IMR-90 (cell line): ENCODE data around the gene CACNG8. TPM values are rescaled to one million over a fixed set of nuclear protein-coding genes. Genes with fewer than 3 reads are reported as not detected.

Experiments
- ATAC-seq: fragments of 200-7000 bp; cut with Tn5 transposase; 2 replicates; pipeline ENCODE4 v1.9.1; 2020; ENCODE audit warnings: low read depth, mild to moderate bottlenecking, moderate library complexity
- BruUV-seq: library from RNA; stranded (reverse); fragments of 400-500 nt; replicated peaks from 2 replicates; lab custom pipeline; 2021; lab: Mats Ljungman, UMichigan
- CTCF ChIA-PET: fragments of 300-600 bp; formaldehyde crosslinking; extraction: SDS; loops from one replicate; lab custom pipeline; 2021; ENCODE audit warnings: antibody characterized with exemption; lab: Yijun Ruan, JAX
- POLR2A ChIA-PET: fragments of 300-600 bp; sonication (Branson Sonifier 250); formaldehyde crosslinking; loops from one replicate; lab custom pipeline; 2022; ENCODE audit warnings: antibody characterized with exemption; ENCODE audit not compliant: unreplicated experiment; lab: Charles Lee
- DNase-seq: peaks from one replicate; pipeline ENCODE4 v3.0.0; 2013
- H2AFZ ChIP-seq: replicated peaks from 2 replicates; pipeline ENCODE3; 2013; ENCODE audit warnings: low read length, mild to moderate bottlenecking; ENCODE audit not compliant: poor library complexity
- H2AK5ac ChIP-seq: 2 replicates; pipeline ENCODE4 v1.6.1; 2013; ENCODE audit warnings: low read depth, low read length, inconsistent platforms
- H2AK9ac ChIP-seq: replicated peaks from 2 replicates; pipeline ENCODE3; 2013; ENCODE audit warnings: mild to moderate bottlenecking, low read depth, low read length, moderate library complexity; ENCODE audit not compliant: poor library complexity
- H2BK120ac ChIP-seq: 2 replicates; pipeline ENCODE4 v1.6.1; 2013; ENCODE audit warnings: low read depth, low read length, inconsistent platforms
- H2BK15ac ChIP-seq: 3 replicates; pipeline ENCODE4 v1.6.1; 2013; ENCODE audit warnings: low read depth, low read length, inconsistent platforms
- H2BK20ac ChIP-seq: 2 replicates; pipeline ENCODE4 v1.6.1; 2013; ENCODE audit warnings: low read depth, mild to moderate bottlenecking, inconsistent platforms, low read length, moderate library complexity
- H2BK5ac ChIP-seq: 2 replicates; pipeline ENCODE4 v1.6.1; 2013; ENCODE audit warnings: mild to moderate bottlenecking, low read depth, low read length, inconsistent platforms; ENCODE audit not compliant: poor library complexity, severe bottlenecking
- H3K14ac ChIP-seq: replicated peaks from 2 replicates; pipeline ENCODE4 v1.6.1; 2013; ENCODE audit warnings: low read depth, low read length, inconsistent platforms
- H3K18ac ChIP-seq: 2 replicates; pipeline ENCODE4 v1.6.1; 2013; ENCODE audit warnings: low read depth, low read length, control low read depth
- H3K23ac ChIP-seq: 2 replicates; pipeline ENCODE4 v1.6.1; 2013; ENCODE audit warnings: low read depth, low read length, inconsistent platforms
- H3K27ac ChIP-seq: 2 replicates; pipeline ENCODE4 v1.5.1; 2013; ENCODE audit warnings: mild to moderate bottlenecking, control low read depth, low read length; ENCODE audit not compliant: insufficient read depth
- H3K27me3 ChIP-seq: 2 replicates; pipeline ENCODE4 v1.6.1; 2013; ENCODE audit warnings: low read length; ENCODE audit not compliant: control insufficient read depth, insufficient read depth
- H3K36me3 ChIP-seq: 2 replicates; pipeline ENCODE4 v1.6.1; 2013; ENCODE audit warnings: low read length, mixed read lengths; ENCODE audit not compliant: control insufficient read depth, insufficient read depth
- H3K4ac ChIP-seq: 2 replicates; pipeline ENCODE4 v1.6.1; 2013; ENCODE audit warnings: low read depth, low read length, inconsistent platforms
- H3K4me1 ChIP-seq: 2 replicates; pipeline ENCODE4 v1.6.1; 2013; ENCODE audit warnings: low read length, mixed read lengths; ENCODE audit not compliant: control insufficient read depth, insufficient read depth
- H3K4me2 ChIP-seq: 2 replicates; pipeline ENCODE4 v1.6.1; 2013; ENCODE audit warnings: low read depth, mild to moderate bottlenecking, control low read depth, low read length, moderate library complexity
- H3K4me3 ChIP-seq: 2 replicates; pipeline ENCODE4 v1.5.1; 2013; ENCODE audit warnings: low read depth, mild to moderate bottlenecking, control low read depth, low read length, moderate library complexity; ENCODE audit not compliant: insufficient read depth
- H3K56ac ChIP-seq: 2 replicates; pipeline ENCODE4 v1.6.1; 2013; ENCODE audit warnings: low read length, inconsistent platforms; ENCODE audit not compliant: insufficient read depth; ENCODE audit errors: extremely low read depth
- H3K79me1 ChIP-seq, 2 experiments: 2 replicates each; pipeline ENCODE4 v1.6.1; 2013; ENCODE audit warnings: low read length in 2 of 2, inconsistent platforms in 1 of 2, low read depth in 1 of 2
- H3K9ac ChIP-seq: 2 replicates; pipeline ENCODE4 v1.6.1; 2013; ENCODE audit warnings: low read depth, low read length, control low read depth
- H3K9me1 ChIP-seq: 2 replicates; pipeline ENCODE4 v1.6.1; 2013; ENCODE audit warnings: low read length, inconsistent platforms; ENCODE audit not compliant: insufficient read depth
- H3K9me3 ChIP-seq: 2 replicates; pipeline ENCODE4 v1.6.1; 2013; ENCODE audit warnings: low read length; ENCODE audit not compliant: control insufficient read depth, insufficient read depth
- H4K20me1 ChIP-seq: 2 replicates; pipeline ENCODE4 v1.6.1; 2013; ENCODE audit warnings: low read length, inconsistent platforms; ENCODE audit not compliant: insufficient read depth
- H4K5ac ChIP-seq: 2 replicates; pipeline ENCODE4 v1.6.1; 2013; ENCODE audit warnings: mild to moderate bottlenecking, low read depth, low read length, control low read depth
- H4K8ac ChIP-seq, 2 experiments: 2 replicates each; pipeline ENCODE4 v1.6.1; 2013; ENCODE audit warnings: low read depth in 2 of 2, low read length in 2 of 2, control low read depth in 1 of 2, inconsistent platforms in 1 of 2
- H4K91ac ChIP-seq: 2 replicates; pipeline ENCODE4 v1.6.1; 2013; ENCODE audit warnings: low read depth, low read length, inconsistent platforms; ENCODE audit not compliant: insufficient read depth
- FOS ChIP-seq: fragments of 150-350 bp; IDR thresholded peaks from 2 replicates; pipeline ENCODE4 v1.6.1; 2016; ENCODE audit warnings: low read depth, low read length
- POLR2A ChIP-seq: IDR thresholded peaks from 2 replicates; pipeline ENCODE4 v1.6.1; 2012; ENCODE audit warnings: mild to moderate bottlenecking, low read depth, low read length
- RFX5 ChIP-seq: IDR thresholded peaks from 2 replicates; pipeline ENCODE4 v1.8.0; 2012; ENCODE audit warnings: low read depth, mild to moderate bottlenecking, low read length, moderate library complexity
- SMC3 ChIP-seq: fragments of 150-350 bp; IDR thresholded peaks from 2 replicates; pipeline ENCODE4 v1.6.1; 2016; ENCODE audit warnings: low read depth, mild to moderate bottlenecking, antibody characterized with exemption, low read length, moderate library complexity
- WGBS, 2 experiments: methylation state at CpG; one replicate each; pipeline versions ENCODE4 v1.1.5 to v1.1.7; 2013; ENCODE audit warnings: missing lambda C conversion rate in 2 of 2; ENCODE audit not compliant: insufficient read length in 1 of 2; ENCODE audit errors: extremely low coverage in 2 of 2; 5-methylcytosine and 5-hydroxymethylcytosine counted together
- dilution Hi-C: fragments of 300-500 bp; cut with HindIII; formaldehyde crosslinking; loops from one replicate; pipeline ENCODE4 v1.14.3; 2018; ENCODE audit warnings: low sequenced_read_pairs; ENCODE audit not compliant: unreplicated experiment
- in situ Hi-C: fragments of 300-500 bp; cut with MboI; formaldehyde crosslinking; loops from 3 replicates; pipeline ENCODE4 v1.14.3; 2019; ENCODE audit warnings: low sequenced_read_pairs, inconsistent platforms, mixed read lengths
- intact Hi-C: fragments of 100-400 bp; cut with micrococcal nuclease; formaldehyde crosslinking; loops from 2 replicates; pipeline ENCODE4 v1.10.0; 2022
- polyA plus RNA-seq, 3 experiments: library from polyadenylated mRNA; depleted of rRNA; stranded (reverse); fragments of >200 nt; gene quantifications; 2 replicates each; pipeline ENCODE4 v1.2.3, GENCODE V29; 2012; ENCODE audit warnings: low replicate concordance in 1 of 3
- total RNA-seq: library from RNA; depleted of rRNA; stranded (reverse); fragments of >200 nt; gene quantifications from 2 replicates; pipeline ENCODE4 v1.2.3, GENCODE V29; 2012

CACNG8 gene
- total and polyA plus RNA-seq, 2 of the 4 experiments (the other 2 are of a cell fraction): 0.15 TPM; not detected in 1

GRCh38 chr19:53960187-53960586, 2.5 kb upstream of the CACNG8 start:
- Histone ChIP-seq H2AK9ac (no peak overlapping the region), H3K36me3 (no peaks in the 10 kb centered on the region), H4K5ac (no peak overlapping the region), H3K79me1 (no peaks in the 10 kb centered on the region), H3K4me3 (no peak overlapping the region), H2AK5ac (no peak overlapping the region), H4K20me1 (no peaks in the 10 kb centered on the region), H3K27me3 (peaks cover 67% of the 10 kb centered on the region), H3K56ac (no peak overlapping the region), H2BK5ac (no peak overlapping the region), H3K18ac (no peak overlapping the region), H3K4me2 (no peak overlapping the region), H3K9me3 (no peaks in the 10 kb centered on the region; the same call in 1 of the 2 replicates), H4K8ac (no peak overlapping the region), H4K91ac (no peak overlapping the region), H2BK20ac (no peak overlapping the region), H2BK15ac (no peak overlapping the region), H3K23ac (no peak overlapping the region), H3K14ac (no peak overlapping the region), H3K9ac (no peak overlapping the region), H2BK120ac (no peak overlapping the region), H3K4ac (no peak overlapping the region), H3K4me1 (no peaks in the 10 kb centered on the region), H2AFZ (no peak overlapping the region), H3K27ac (no peak overlapping the region), H3K9me1 (no peaks in the 10 kb centered on the region)
- 20% methylated on average over 2 of the region's 10 CpGs; no CpG with 5 or more reads in 1 of the 2 experiments for WGBS, 2 experiments
- ChIA-PET POLR2A (interaction anchor here (0.6 kb wide), 1 partner anchor 1923 kb away, joined by 4 read pairs; no protein-coding TSS in a partner anchor), CTCF (no interaction called here)
- DNase-seq (no peak), ATAC-seq (no peak)
- intact Hi-C loops: no loop called here
- TF ChIP-seq POLR2A (no peak), SMC3 (no peak), RFX5 (no peak), FOS (no peak)
- in situ Hi-C loops: no loop called here
- dilution Hi-C loops: no loop called here
- BruUV-seq: no TSS peak
